Stimulated activated CD8-positive, alpha-beta memory T cell treated with anti-CD3 and anti-CD28 coated beads, Interleukin-7, amount 100 ng/mL, for 24 hours (primary cell): ENCODE results near the gene MMADHC.

ENCODE experiments used
- DNase-seq: peaks from one replicate; pipeline ENCODE4 v3.0.0-alpha.2; 2020; ENCODE audit warnings: low read depth

Gene MMADHC

DNA sequence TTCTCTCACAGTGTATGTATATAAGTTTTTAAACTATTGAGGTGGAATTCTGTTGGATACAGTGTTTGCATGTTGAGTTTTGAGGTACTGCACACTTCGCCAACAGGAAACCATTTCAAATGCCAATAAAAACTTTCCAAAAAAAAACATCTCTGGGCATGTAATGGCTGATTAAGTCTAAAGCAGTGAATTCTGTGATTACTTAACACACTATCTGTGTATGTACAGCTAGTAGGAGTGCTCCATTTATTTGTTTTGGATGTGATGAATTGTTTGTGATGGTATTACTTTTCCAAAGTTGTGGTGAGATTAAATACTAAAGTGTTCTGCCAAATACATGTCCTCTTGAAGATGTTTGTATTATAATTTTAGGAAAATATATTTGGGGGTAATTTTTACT lies 31.1 kb downstream of the MMADHC start:
- no peak for DNase-seq

DNA sequence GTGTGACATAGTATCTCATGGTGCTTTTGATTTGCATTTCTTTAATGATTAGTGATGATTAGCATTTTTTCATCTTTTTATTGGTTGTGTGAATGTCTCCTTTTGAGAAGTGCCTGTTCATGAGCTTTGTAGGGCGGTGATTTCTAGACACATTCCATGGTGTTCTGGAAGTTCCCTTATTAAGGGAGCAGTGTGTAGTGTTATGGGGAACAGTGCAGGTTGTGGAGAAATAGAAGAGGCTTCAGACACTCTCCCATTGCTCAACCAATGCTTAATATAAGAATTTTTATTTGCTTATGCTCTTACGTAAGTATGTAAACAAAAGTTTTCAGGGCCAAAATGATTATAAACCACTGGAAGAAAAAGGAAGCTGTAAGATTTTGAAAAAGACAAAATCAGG lies 34.7 kb downstream of the MMADHC start:
- DNase-seq = no peak

GRCh38 chr2:149552226-149552625 lies 35.3 kb downstream of the MMADHC start:
- no peak for DNase-seq

GRCh38 chr2:149544692-149545091 lies 42.9 kb downstream of the MMADHC start:
- no peak for DNase-seq

DNA sequence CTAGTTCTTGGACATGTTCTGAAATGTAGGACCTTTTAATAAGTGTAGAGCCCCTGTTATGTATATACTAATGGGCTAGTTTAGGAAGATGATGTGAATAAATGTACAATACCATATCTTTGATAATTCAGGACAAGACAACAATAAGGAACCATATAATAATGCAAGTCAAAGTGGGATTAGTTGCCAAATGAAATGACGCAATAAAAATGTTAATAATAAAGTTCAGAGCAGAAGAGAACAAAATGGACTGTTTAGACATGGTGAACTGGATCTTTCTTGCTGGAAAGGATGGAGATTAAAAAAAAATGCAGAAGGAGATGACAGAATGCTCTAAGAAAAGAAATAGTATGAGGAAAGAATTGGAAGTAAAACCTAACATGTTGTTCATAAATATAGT lies 43.7 kb downstream of the MMADHC start:
- DNase-seq = no peak

DNA sequence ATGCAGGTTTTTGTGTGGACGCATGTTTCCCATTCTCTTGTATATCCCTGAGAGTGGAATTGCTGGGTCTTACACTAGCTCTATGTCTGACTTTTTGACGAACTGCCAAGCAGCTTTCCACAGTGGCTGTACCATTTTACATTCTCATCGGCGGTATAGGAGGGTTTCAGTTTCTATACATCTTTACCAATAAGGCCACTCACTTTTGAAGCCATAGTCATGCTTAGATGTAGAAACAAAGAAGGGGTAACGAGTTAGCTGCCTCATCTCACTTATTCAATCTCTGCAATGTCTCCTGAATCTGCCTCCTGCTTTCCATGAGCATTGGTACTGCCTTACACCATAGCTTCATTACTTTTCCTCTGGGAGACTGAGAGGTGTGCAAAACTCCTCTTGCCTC lies 47.4 kb downstream of the MMADHC start:
- DNase-seq = no peak

GRCh38 chr2:149538138-149538833 lies 49.3 kb downstream of the MMADHC start:
- no peak for DNase-seq

DNA sequence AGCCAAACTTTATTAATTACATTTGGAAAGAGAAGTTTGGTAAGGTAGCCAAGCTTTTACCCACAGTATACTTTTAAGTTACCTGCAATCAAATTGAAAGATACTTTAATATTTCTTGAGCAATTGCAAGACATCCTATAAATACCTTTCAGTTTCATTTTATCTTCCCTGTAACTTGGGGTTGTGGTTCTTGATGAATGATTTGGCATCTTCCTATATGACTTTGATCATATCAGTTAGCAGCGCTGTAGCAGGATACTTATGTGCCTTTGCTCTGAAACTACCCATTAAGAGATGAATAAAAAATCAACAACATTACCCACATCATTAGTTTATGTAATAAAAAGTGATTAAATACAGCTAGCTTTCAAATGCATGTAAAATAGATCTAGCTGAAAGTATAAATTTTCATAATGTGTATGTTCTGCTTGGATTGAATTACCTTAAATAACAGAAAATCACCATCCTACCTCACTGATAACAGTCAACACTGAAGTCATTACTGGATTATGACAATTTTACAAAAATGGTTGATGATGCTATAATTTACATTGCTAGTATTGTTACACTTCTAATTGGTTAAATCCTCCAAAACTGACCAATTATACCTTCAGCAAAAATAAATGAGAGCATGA lies 50.4 kb downstream of the MMADHC start:
- DNase-seq = no peak

- no peak for DNase-seq
Observed at GRCh38 chr2:149536649-149537048, 50.9 kb downstream of the MMADHC start.

DNA sequence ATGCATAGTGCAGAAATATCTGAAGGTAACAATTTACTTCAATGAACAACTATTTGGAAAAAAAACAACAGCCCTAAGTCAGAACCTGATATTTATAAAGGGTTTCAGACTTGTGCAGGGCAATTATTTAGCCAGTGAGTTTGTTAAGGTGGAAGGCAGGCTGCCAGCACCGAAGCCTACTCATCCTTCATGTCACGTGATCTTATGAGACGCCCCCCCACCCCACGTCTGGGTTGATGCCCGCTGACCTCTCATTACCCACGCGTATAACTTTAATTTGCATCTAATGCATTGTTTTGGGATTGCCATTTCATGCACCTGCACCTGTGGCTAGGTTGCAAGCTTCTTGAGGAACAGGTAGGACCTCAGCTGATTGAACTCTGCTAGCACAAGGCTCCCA lies 52.9 kb downstream of the MMADHC start:
- DNase-seq = no peak

DNA sequence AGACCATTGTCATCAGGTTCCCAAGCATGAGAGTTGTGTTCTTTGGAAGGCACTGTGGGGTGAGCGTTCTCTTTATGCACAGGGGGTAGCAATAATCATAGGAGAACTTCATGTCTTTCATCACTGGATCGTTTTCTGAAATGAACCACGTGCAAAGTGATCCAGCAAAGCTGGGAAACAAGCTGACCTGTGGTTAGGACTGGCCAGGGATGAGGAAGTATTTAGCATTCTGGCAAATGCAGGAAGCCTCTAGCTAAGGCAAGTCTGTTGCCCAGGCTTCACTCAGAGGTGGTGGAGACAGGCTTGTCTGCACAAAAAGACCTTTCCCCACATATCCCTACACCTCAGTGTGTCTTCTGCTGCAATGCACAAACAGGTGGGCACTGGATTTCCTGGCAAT lies 58.6 kb downstream of the MMADHC start:
- DNase-seq = no peak

- DNase-seq = no peak
Observed at GRCh38 chr2:149527998-149528755, 59.4 kb downstream of the MMADHC start.

DNA sequence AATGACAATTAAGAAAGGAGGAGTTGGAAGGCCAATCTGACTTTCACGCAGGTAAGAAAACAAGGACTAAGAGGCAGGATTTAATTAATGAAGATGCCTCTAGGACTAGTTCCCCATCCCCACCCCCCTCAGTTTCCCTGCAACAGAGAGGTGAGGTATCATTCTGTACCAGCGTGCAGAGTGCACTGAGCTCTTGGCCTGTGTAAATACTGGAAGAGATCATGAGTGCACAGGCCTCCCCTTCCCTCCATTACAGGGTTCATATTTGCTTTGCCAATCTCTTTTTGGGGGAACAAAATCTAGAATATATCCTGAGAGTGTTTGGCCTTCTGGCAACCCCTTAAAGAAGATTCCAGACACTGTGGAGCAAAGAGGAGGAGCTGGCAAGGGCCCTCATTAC lies 60.9 kb downstream of the MMADHC start:
- DNase-seq = no peak

DNA sequence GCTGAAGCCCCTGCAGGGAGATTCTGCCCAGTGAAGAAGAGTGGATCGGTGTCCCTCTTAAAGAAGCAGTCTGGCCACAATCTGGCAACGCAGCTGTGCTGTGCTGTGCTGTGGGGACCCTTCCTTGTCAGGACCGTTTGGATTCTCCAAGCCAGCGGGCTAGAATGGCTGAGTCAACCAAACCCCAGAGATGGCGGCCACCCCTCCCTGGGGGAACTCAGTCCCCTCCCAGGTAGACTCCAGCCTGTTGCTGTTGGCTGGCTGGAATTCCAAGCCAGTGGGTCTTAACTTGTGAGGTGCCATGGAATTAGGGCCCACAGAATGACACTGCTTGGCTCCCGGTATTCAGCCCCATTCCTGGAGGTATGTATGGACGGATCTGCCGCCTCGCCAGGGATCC lies 62.3 kb downstream of the MMADHC start:
- DNase-seq = no peak
